Measurements from ENCODE around the gene GRM8. TPM values are rescaled to one million over a fixed set of nuclear protein-coding genes. Genes with fewer than 3 reads are reported as not detected.

The GRM8 gene
- polyA plus RNA-seq, 1 donor (not counting 4 experiments of a cell fraction or from before 2014, with no cell fraction given) = not detected

- Histone ChIP-seq H3K4me1 (ENCODE audit: control insufficient read depth, extremely low read depth, insufficient read depth, low read length) (no peaks in the 10 kb centered on the region), H3K36me3 (ENCODE audit: control insufficient read depth in 2 of 2, extremely low read depth in 1 of 2, insufficient read depth in 2 of 2, low read length in 2 of 2) (no peaks in the 10 kb centered on the region), H2AFZ (ENCODE audit: control insufficient read depth, low read length) (no peak overlapping the region), H3K27ac (ENCODE audit: control insufficient read depth, insufficient read depth, low read length) (no peak overlapping the region), H3K27me3 (ENCODE audit: control insufficient read depth, extremely low read depth, insufficient read depth, low read length) (no peaks in the 10 kb centered on the region), H3K4me2 (ENCODE audit: control insufficient read depth, extremely low read depth, insufficient read depth, low read depth, low read length) (no peak overlapping the region), H3K4me3 (ENCODE audit: control insufficient read depth in 2 of 3, extremely low read depth in 1 of 3, insufficient read depth in 2 of 3, low read depth in 1 of 3, low read length in 3 of 3) (no peak overlapping the region), H3K9ac (ENCODE audit: control insufficient read depth, extremely low read depth, insufficient read depth, low read length) (no peak overlapping the region), H3K79me2 (ENCODE audit: control insufficient read depth, insufficient read depth, low read length) (no peaks in the 10 kb centered on the region), H4K20me1 (ENCODE audit: control insufficient read depth, extremely low read depth, insufficient read depth, low read length) (no peaks in the 10 kb centered on the region), H3K9me3 (ENCODE audit: control insufficient read depth, low read depth, low read length) (no peaks in the 10 kb centered on the region), H3K9me1 (ENCODE audit: control insufficient read depth, extremely low read depth, insufficient read depth, low read length) (no peaks in the 10 kb centered on the region)
- DNase-seq (ENCODE audit: low read depth, low spot score) = no peak
- FAIRE-seq = no peak
- dilution Hi-C loops (cut with MboI; ENCODE audit: extremely low pct_ligation_motif_present, low sequenced_read_pairs) = no loop called here
- TF ChIP-seq CTCF (optimal IDR thresholded peaks at IDR 0.05 in 1 of 3, IDR thresholded peaks at IDR 0.05 in 1 of 3, conservative IDR thresholded peaks at IDR 0.05 in 1 of 3; ENCODE audit: extremely low read depth in 1 of 3, insufficient read depth in 2 of 3, low read length in 3 of 3) = no peak
- no peak for TF ChIP-seq EZH2 (IDR thresholded peaks at IDR 0.05; ENCODE audit: low read length)
Measured at GRCh38 chr7:126659124-126659523, 593.6 kb downstream of the GRM8 start.

- TF ChIP-seq EZH2 (IDR thresholded peaks at IDR 0.05; ENCODE audit: low read length) (no peak), CTCF (optimal IDR thresholded peaks at IDR 0.05 in 1 of 3, IDR thresholded peaks at IDR 0.05 in 1 of 3, conservative IDR thresholded peaks at IDR 0.05 in 1 of 3; ENCODE audit: extremely low read depth in 1 of 3, insufficient read depth in 2 of 3, low read length in 3 of 3) (no peak)
- H3K27me3 ChIP-seq (ENCODE audit: control insufficient read depth, extremely low read depth, insufficient read depth, low read length) = no peaks in the 10 kb centered on the region
- dilution Hi-C loops (cut with MboI; ENCODE audit: extremely low pct_ligation_motif_present, low sequenced_read_pairs) = no loop called here
- no peaks in the 10 kb centered on the region for H3K79me2 ChIP-seq (ENCODE audit: control insufficient read depth, insufficient read depth, low read length)
- H3K9ac ChIP-seq (ENCODE audit: control insufficient read depth, extremely low read depth, insufficient read depth, low read length) = no peak overlapping the region
- no peaks in the 10 kb centered on the region for H4K20me1 ChIP-seq (ENCODE audit: control insufficient read depth, extremely low read depth, insufficient read depth, low read length)
- FAIRE-seq = no peak
- no peaks in the 10 kb centered on the region for H3K36me3 ChIP-seq (ENCODE audit: control insufficient read depth in 2 of 2, extremely low read depth in 1 of 2, insufficient read depth in 2 of 2, low read length in 2 of 2)
- no peaks in the 10 kb centered on the region for H3K9me3 ChIP-seq (ENCODE audit: control insufficient read depth, low read depth, low read length)
- no peaks in the 10 kb centered on the region for H3K4me1 ChIP-seq (ENCODE audit: control insufficient read depth, extremely low read depth, insufficient read depth, low read length)
- H3K4me3 ChIP-seq (ENCODE audit: control insufficient read depth in 2 of 3, extremely low read depth in 1 of 3, insufficient read depth in 2 of 3, low read depth in 1 of 3, low read length in 3 of 3) = no peak overlapping the region
- H3K27ac ChIP-seq (ENCODE audit: control insufficient read depth, insufficient read depth, low read length) = no peak overlapping the region
- H2AFZ ChIP-seq (ENCODE audit: control insufficient read depth, low read length) = no peak overlapping the region
- no peak for DNase-seq (ENCODE audit: low read depth, low spot score)
- H3K9me1 ChIP-seq (ENCODE audit: control insufficient read depth, extremely low read depth, insufficient read depth, low read length) = no peaks in the 10 kb centered on the region
- H3K4me2 ChIP-seq (ENCODE audit: control insufficient read depth, extremely low read depth, insufficient read depth, low read depth, low read length) = no peak overlapping the region
Measured at GRCh38 chr7:126658684-126659083, 594.1 kb downstream of the GRM8 start.
